Measurements from ENCODE around the gene CHTOP. TPM values are rescaled to one million over a fixed set of nuclear protein-coding genes. Genes with fewer than 3 reads are reported as not detected.
A peak's percentile ranks its signal among the peaks of the same experiment; 100 is the strongest.

The CHTOP gene
- total and polyA plus RNA-seq, 2 of the 13 experiments (the other 11 are each of a cell fraction or from before 2014, with no cell fraction given) = 38.0 to 51.9 TPM

DNA sequence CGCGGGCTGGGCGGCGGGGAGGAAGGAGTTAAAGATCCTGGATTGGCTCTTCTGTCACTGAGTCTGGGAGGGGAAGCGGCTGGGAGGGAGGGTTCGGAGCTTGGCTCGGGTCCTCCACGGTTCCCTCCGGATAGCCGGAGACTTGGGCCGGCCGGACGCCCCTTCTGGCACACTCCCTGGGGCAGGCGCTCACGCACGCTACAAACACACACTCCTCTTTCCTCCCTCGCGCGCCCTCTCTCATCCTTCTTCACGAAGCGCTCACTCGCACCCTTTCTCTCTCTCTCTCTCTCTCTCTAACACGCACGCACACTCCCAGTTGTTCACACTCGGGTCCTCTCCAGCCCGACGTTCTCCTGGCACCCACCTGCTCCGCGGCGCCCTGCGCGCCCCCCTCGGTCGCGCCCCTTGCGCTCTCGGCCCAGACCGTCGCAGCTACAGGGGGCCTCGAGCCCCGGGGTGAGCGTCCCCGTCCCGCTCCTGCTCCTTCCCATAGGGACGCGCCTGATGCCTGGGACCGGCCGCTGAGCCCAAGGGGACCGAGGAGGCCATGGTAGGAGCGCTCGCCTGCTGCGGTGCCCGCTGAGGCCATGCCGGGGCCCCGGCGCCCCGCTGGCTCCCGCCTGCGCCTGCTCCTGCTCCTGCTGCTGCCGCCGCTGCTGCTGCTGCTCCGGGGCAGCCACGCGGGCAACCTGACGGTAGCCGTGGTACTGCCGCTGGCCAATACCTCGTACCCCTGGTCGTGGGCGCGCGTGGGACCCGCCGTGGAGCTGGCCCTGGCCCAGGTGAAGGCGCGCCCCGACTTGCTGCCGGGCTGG is 44.9 kb downstream of the CHTOP start, which contains the start of gene NPR1 (continued):
- TF ChIP-seq HIVEP1 (CRISPR knock-in tag; IDR thresholded peaks at IDR 0.05) (no peak), ZFY (CRISPR knock-in tag; IDR thresholded peaks at IDR 0.05) (0 out of 2 replicates have a peak, but pooled peaks have one; percentile 33), HOXA9 (CRISPR knock-in tag; IDR thresholded peaks at IDR 0.05; ENCODE audit: borderline replicate concordance) (peak; percentile 77), ZNF589 (CRISPR knock-in tag; conservative IDR thresholded peaks at IDR 0.05) (0 out of 2 replicates have a peak, but pooled peaks have one; percentile 61)

DNA sequence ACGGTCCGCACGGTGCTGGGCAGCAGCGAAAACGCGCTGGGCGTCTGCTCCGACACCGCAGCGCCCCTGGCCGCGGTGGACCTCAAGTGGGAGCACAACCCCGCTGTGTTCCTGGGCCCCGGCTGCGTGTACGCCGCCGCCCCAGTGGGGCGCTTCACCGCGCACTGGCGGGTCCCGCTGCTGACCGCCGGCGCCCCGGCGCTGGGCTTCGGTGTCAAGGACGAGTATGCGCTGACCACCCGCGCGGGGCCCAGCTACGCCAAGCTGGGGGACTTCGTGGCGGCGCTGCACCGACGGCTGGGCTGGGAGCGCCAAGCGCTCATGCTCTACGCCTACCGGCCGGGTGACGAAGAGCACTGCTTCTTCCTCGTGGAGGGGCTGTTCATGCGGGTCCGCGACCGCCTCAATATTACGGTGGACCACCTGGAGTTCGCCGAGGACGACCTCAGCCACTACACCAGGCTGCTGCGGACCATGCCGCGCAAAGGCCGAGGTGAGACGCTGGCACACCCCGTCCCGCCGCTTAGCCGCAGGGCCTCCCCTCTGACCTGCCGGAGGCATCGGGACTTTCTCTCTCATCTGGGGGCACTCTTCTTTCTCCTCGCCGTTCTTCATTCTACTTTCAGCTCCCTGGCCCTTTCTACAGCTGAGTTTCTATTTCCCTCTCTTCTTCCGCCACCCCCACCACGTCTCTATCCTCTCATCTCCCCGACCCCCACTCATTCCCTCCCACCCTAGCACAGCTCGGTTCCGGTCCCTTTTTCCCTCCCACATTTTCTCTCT is 45.7 kb downstream of the CHTOP start:
- Histone ChIP-seq H3K79me2 (ENCODE audit: insufficient read depth, low read length) (no peaks in the 10 kb centered on the region), H3K27me3 (ENCODE audit: control insufficient read depth in 1 of 2, insufficient read depth in 2 of 2, low read length in 2 of 2) (peaks cover 23 to 63% of the 10 kb centered on the region in 2 experiments), H3K4me2 (ENCODE audit: low read depth, low read length) (peak overlapping the region; percentile 78), H3K9ac (ENCODE audit: insufficient read depth, low read depth, low read length) (no peak overlapping the region), H4K20me1 (ENCODE audit: insufficient read depth, low read length) (no peaks in the 10 kb centered on the region), H3K4me1 (ENCODE audit: insufficient read depth, low read length) (peaks cover 25% of the 10 kb centered on the region), H3K9me3 (ENCODE audit: low read length) (no peaks in the 10 kb centered on the region), H3K27ac (ENCODE audit: extremely low read length, insufficient read depth, low read length) (no peak overlapping the region), H3K4me3 (replicated peaks in 1 of 3; ENCODE audit: insufficient read depth in 1 of 3, low read depth in 2 of 3, low read length in 3 of 3) (peak overlapping the region; percentile 52 to 72 (median 57)), H3K36me3 (replicated peaks in 1 of 2; ENCODE audit: control insufficient read depth in 1 of 2, insufficient read depth in 2 of 2, low read length in 2 of 2) (no peaks in the 10 kb centered on the region), H2AFZ (ENCODE audit: low read length) (no peak overlapping the region)
- in situ Hi-C loops (cut with HindIII; ENCODE audit: extremely low pct_ligation_motif_present, low pct_unique_long_range_greater_than_20kb) = loop anchor here (5.0 to 10.0 kb wide), 3 partner anchors 68 to 305 kb away; partner anchors contain the start of gene RAB13
- BruUV-seq (replicated peaks) = no TSS peak
- no peak for FAIRE-seq
- intact Hi-C loops (cut with micrococcal nuclease; ENCODE audit: unreplicated experiment) = loop anchor here (5.0 kb wide), 1 partner anchor 308 kb away; the partner anchor contains the start of gene RAB13
- WGBS (ENCODE audit: low lambda C conversion rate) = 7% methylated on average over 33 of the region's 73 CpGs
- peak; percentile 78 for ATAC-seq
- ChIA-PET CTCF (ENCODE audit: low intra/inter-chr PET ratio, low total read pairs) (interaction anchor here (0.6 to 2.6 kb wide), 2 partner anchors 59 to 70 kb away, joined by 3 to 38 read pairs; no protein-coding TSS in a partner anchor), POLR2A (interaction anchor here (1.1 kb wide), 1 partner anchor 8 kb away, joined by 4 read pairs; no protein-coding TSS in a partner anchor)
- DNase-seq (ENCODE audit: low spot score) = no peak
- TF ChIP-seq KDM5B (CRISPR knock-in tag; IDR thresholded peaks at IDR 0.05; ENCODE audit: borderline replicate concordance) = 0 out of 2 replicates have a peak, but pooled peaks have one; percentile 37
- no peak for TF ChIP-seq GPN1 (CRISPR knock-in tag; IDR thresholded peaks at IDR 0.05; ENCODE audit: borderline replicate concordance)
- TF ChIP-seq THAP11 (CRISPR knock-in tag; IDR thresholded peaks at IDR 0.05) = no peak
- TF ChIP-seq XBP1 (CRISPR knock-in tag; IDR thresholded peaks at IDR 0.05) = no peak
- 0 out of 2 replicates have a peak, but pooled peaks have one; percentile 28 for TF ChIP-seq KLF12 (CRISPR knock-in tag; IDR thresholded peaks at IDR 0.05; ENCODE audit: borderline replicate concordance)
- TF ChIP-seq, protein P1, sequence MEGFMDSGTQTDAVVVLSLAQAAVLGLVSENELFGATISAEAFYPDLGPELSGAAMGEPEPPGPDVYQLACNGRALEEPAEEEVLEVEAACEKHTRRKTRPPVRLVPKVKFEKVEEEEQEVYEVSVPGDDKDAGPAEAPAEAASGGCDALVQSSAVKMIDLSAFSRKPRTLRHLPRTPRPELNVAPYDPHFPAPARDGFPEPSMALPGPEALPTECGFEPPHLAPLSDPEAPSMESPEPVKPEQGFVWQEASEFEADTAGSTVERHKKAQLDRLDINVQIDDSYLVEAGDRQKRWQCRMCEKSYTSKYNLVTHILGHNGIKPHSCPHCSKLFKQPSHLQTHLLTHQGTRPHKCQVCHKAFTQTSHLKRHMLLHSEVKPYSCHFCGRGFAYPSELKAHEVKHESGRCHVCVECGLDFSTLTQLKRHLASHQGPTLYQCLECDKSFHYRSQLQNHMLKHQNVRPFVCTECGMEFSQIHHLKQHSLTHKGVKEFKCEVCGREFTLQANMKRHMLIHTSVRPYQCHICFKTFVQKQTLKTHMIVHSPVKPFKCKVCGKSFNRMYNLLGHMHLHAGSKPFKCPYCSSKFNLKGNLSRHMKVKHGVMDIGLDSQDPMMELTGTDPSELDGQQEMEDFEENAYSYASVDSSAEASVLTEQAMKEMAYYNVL (CRISPR knock-in tag; IDR thresholded peaks at IDR 0.05; ENCODE audit: borderline replicate concordance) = no peak
- no peak for TF ChIP-seq NFIC (IDR thresholded peaks at IDR 0.05; ENCODE audit: low read length)
- TF ChIP-seq PHB2 (IDR thresholded peaks at IDR 0.05; ENCODE audit: partially characterized antibody) = no peak
- 0 out of 2 replicates have a peak, but pooled peaks have one; percentile 15 for TF ChIP-seq ZNF780A (CRISPR knock-in tag; IDR thresholded peaks at IDR 0.05)
- TF ChIP-seq KDM2A (CRISPR knock-in tag; IDR thresholded peaks at IDR 0.05; ENCODE audit: borderline replicate concordance, low read depth) = no peak
- TF ChIP-seq EED (CRISPR knock-in tag; IDR thresholded peaks at IDR 0.05) = peak; percentile 22; the same call in 1 of the 2 replicates
- no peak for TF ChIP-seq CCAR2 (optimal IDR thresholded peaks at IDR 0.05; ENCODE audit: low read depth, low read length)
- no peak for TF ChIP-seq ATF7-NPFF (CRISPR knock-in tag; IDR thresholded peaks at IDR 0.05; ENCODE audit: low read depth)

All from HepG2 (cell line).